Immature natural killer cell (primary cell): ENCODE measurements around the gene FRAT1. TPM values are rescaled to one million over a fixed set of nuclear protein-coding genes. Genes with fewer than 3 reads are reported as not detected.

Experiments
- DNase-seq, 3 donors: peaks; one replicate each; pipeline ENCODE4 v3.0.0; 2022; ENCODE audit warnings: mixed read lengths in 1 of 3
- H3K27ac Mint-ChIP-seq, 6 donors: one replicate each; pipeline ENCODE4 v1.8.0; 2020; ENCODE audit warnings: mixed read lengths in 6 of 6, mild to moderate bottlenecking in 5 of 6, inconsistent platforms in 4 of 6, moderate library complexity in 3 of 6
- H3K27me3 Mint-ChIP-seq, 3 donors: one replicate each; pipeline ENCODE4 v1.8.0; 2020 to 2021; ENCODE audit warnings: low read depth in 3 of 3, mild to moderate bottlenecking in 3 of 3, mixed read lengths in 3 of 3, moderate library complexity in 3 of 3, inconsistent platforms in 1 of 3
- H3K36me3 Mint-ChIP-seq, 3 donors: one replicate each; pipeline ENCODE4 v1.8.0; 2020; ENCODE audit warnings: mixed read lengths in 3 of 3, inconsistent platforms in 2 of 3, mild to moderate bottlenecking in 2 of 3
- H3K4me1 Mint-ChIP-seq, 2 donors: one replicate each; pipeline ENCODE4 v1.8.0; 2020; ENCODE audit warnings: inconsistent platforms in 2 of 2, mild to moderate bottlenecking in 2 of 2, mixed read lengths in 2 of 2, moderate library complexity in 1 of 2
- H3K4me3 Mint-ChIP-seq, 5 donors: one replicate each; pipeline ENCODE4 v1.8.0; 2020; ENCODE audit warnings: mild to moderate bottlenecking in 5 of 5, mixed read lengths in 5 of 5, inconsistent platforms in 3 of 5, moderate library complexity in 3 of 5
- H3K9me3 Mint-ChIP-seq, 6 donors: one replicate each; pipeline ENCODE4 v1.8.0; 2020; ENCODE audit warnings: mild to moderate bottlenecking in 6 of 6, mixed read lengths in 6 of 6, inconsistent platforms in 4 of 6, moderate library complexity in 3 of 6
- polyA plus RNA-seq, 3 donors: library from polyadenylated mRNA; unstranded; fragments of 300-500 nt; fragmentation: Illumina TruSeq; gene quantifications; one replicate each; pipeline ENCODE4 v1.2.3, GENCODE V29; 2021

Gene FRAT1
- polyA plus RNA-seq, 3 donors from 2014 or later = 8.0 to 15.2 (median 8.1) TPM

DNA sequence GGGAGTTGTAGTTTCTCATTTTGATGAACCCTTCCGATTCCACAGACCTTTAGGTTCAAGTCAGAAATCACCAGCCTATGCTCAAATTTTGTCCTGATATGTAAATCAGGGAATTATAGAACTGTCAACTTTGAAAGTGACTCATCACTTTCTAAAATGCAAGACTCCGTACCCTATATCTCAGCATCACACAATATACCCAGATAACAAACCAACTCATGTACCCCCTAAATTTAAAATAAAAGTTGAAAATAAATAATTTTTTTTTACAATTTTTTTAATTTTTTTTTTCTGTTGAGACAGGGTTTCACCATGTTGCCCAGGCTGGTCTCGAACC lies 26.2 kb upstream of the FRAT1 start:
- H3K9me3 Mint-ChIP-seq = no peaks in the 10 kb centered on the region
- H3K36me3 Mint-ChIP-seq = no peaks in the 10 kb centered on the region
- no peak for DNase-seq
- H3K27ac Mint-ChIP-seq = peak overlapping the region; percentile 84 to 96 (median 92)
- peak overlapping the region; percentile 89 to 95 (median 93) for H3K4me3 Mint-ChIP-seq
- peaks cover 15 to 23% of the 10 kb centered on the region in 2 donors for H3K4me1 Mint-ChIP-seq
- H3K27me3 Mint-ChIP-seq = peaks cover 5 to 6% (median 6%) of the 10 kb centered on the region in 3 donors

DNA sequence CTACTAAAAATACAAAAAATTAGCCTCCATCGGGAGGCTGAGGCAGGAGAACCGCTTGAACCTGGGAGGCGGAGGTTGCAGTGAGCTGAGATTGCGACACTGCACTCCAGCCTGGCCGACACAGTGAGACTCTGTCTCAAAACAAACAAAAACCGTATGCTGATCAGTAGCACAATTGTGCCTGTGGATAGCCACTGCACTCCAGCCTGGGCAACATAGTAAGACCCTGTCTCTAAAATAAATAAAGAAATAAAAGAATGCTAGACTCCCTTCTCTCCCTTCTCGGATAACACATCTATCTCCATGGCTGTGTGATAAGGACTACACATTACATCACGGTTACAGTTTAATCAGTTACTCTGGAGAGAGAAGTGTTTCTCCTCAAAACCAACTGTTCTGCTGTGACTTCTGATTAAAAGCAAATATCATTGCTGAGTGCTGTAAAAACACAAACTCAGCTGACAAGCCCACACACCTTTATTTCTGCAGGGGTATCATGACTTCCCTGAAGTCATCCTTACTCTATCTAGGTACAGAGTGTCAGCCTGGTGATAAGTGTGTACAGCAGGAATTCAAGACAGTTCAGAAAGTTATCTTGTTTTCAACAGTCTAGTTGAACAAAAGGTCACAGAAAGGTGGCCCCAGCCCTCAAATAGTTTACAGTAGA lies 21.4 kb upstream of the FRAT1 start:
- H3K36me3 Mint-ChIP-seq = no peaks in the 10 kb centered on the region
- no peak for DNase-seq
- H3K9me3 Mint-ChIP-seq = no peaks in the 10 kb centered on the region
- H3K27ac Mint-ChIP-seq = no peak overlapping the region
- peaks cover 2 to 3% of the 10 kb centered on the region in 2 donors for H3K4me1 Mint-ChIP-seq
- peaks cover 2 to 3% (median 2%) of the 10 kb centered on the region in 3 donors for H3K27me3 Mint-ChIP-seq
- H3K4me3 Mint-ChIP-seq = no peak overlapping the region

DNA sequence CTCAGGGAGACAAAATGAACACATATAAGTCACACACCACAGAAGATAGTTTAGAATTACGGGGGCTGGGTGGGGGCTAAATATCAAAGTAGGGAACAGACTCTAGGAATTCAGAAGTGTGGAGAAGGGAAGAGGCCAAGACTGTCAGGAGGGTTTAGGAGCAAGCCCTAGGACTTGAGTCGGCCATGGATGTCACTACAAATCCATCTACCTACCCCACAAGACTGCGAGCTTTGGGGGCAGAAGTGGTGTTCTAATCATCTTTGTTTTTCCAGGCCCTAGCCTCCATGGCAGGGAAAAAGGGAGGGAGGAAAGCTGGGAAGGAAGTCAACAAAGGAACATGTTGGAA lies 20.9 kb upstream of the FRAT1 start:
- no peaks in the 10 kb centered on the region for H3K4me1 Mint-ChIP-seq
- H3K36me3 Mint-ChIP-seq = no peaks in the 10 kb centered on the region
- H3K9me3 Mint-ChIP-seq = no peaks in the 10 kb centered on the region
- H3K27ac Mint-ChIP-seq = no peak overlapping the region
- H3K27me3 Mint-ChIP-seq = peaks cover 0 to 3% (median 0%) of the 10 kb centered on the region in 3 donors
- no peak for DNase-seq
- H3K4me3 Mint-ChIP-seq = no peak overlapping the region

- Mint-ChIP-seq H3K4me3 (no peak overlapping the region), H3K4me1 (no peaks in the 10 kb centered on the region), H3K9me3 (no peaks in the 10 kb centered on the region), H3K27me3 (peaks cover 0 to 2% (median 0%) of the 10 kb centered on the region in 3 donors), H3K36me3 (no peaks in the 10 kb centered on the region), H3K27ac (no peak overlapping the region)
- no peak for DNase-seq
These were observed 18.1 kb upstream of the FRAT1 start for GRCh38 chr10:97300980-97301379.

DNA sequence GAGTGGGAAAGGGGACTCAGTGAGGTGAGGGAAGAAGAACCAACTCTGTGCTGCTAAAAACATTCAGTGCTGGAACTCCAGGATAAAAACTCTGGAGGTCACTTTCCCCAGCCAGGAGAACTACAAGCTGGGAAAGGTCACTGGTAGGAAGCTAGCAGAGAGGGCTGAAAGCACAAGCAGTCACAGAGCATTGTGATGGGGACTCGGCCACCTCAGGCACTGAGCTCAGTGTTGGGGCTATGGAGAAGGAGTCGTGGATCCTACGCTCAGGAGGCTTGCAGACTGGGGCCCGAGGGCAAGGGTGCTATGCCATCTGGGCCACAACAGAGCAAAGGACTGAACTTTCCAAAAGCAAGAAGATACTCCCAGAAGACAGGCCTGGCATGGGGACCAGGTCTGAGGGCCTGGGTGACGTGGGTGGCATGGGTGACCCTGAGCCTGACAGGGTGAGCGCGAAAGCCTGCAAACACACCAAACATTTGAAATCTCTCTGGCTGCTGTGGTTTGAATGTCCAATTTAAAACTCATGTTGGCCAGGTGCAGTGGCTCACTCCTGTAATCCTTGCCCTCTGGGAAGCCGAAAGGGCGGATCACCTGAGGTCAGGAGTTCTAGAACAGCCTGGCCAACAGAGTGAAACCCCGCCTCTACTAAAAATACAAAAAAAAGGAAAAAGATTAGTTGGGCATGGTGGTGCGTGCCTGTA lies 16.8 kb upstream of the FRAT1 start:
- no peak overlapping the region for H3K4me3 Mint-ChIP-seq
- H3K36me3 Mint-ChIP-seq = no peaks in the 10 kb centered on the region
- no peak overlapping the region for H3K27ac Mint-ChIP-seq
- DNase-seq = no peak
- no peaks in the 10 kb centered on the region for H3K9me3 Mint-ChIP-seq
- no peaks in the 10 kb centered on the region for H3K4me1 Mint-ChIP-seq
- peaks cover 0 to 2% (median 0%) of the 10 kb centered on the region in 3 donors for H3K27me3 Mint-ChIP-seq

GRCh38 chr10:97307441-97307840 lies 11.6 kb upstream of the FRAT1 start:
- H3K4me1 Mint-ChIP-seq = no peaks in the 10 kb centered on the region
- H3K9me3 Mint-ChIP-seq = no peaks in the 10 kb centered on the region
- peak overlapping the region in 1 of 6 donors; percentile 11 for H3K27ac Mint-ChIP-seq
- H3K36me3 Mint-ChIP-seq = no peaks in the 10 kb centered on the region
- no peak overlapping the region for H3K4me3 Mint-ChIP-seq
- no peak for DNase-seq
- H3K27me3 Mint-ChIP-seq = peaks cover 0 to 2% (median 0%) of the 10 kb centered on the region in 3 donors

GRCh38 chr10:97307866-97308780 lies 10.9 kb upstream of the FRAT1 start:
- H3K4me3 Mint-ChIP-seq = no peak overlapping the region
- peak overlapping the region in 1 of 6 donors; percentile 11 for H3K27ac Mint-ChIP-seq
- peaks cover 0 to under 1% (median 0%) of the 10 kb centered on the region in 3 donors for H3K27me3 Mint-ChIP-seq
- H3K36me3 Mint-ChIP-seq = no peaks in the 10 kb centered on the region
- no peaks in the 10 kb centered on the region for H3K4me1 Mint-ChIP-seq
- no peaks in the 10 kb centered on the region for H3K9me3 Mint-ChIP-seq
- DNase-seq = no peak

DNA sequence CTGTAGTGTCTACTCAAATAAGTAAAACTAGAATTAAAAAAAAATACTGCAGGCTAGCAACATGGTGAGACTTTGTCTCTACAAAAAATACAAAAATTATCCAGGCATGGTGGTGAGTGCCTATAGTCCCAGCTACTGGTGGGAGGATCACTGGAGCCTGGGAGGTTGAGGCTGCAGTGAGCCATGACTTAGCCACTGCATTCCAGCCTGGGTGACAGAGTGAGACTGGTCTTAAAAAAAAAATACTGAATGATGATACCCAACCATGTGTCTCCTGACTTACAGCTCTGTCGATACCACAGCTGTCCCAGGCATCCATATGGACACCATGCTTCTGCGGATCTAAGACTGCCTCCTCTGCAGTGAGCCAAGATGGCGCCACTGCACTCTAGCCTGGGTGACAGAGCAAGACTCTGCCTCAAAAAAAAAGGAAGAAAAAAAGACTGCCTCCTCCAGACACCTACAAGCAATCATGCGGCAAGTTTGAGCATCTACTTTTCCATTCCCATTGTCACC lies 7.9 kb upstream of the FRAT1 start:
- H3K36me3 Mint-ChIP-seq = no peaks in the 10 kb centered on the region
- H3K4me1 Mint-ChIP-seq = no peaks in the 10 kb centered on the region
- H3K27me3 Mint-ChIP-seq = no peaks in the 10 kb centered on the region
- H3K4me3 Mint-ChIP-seq = no peak overlapping the region
- no peak overlapping the region for H3K27ac Mint-ChIP-seq
- H3K9me3 Mint-ChIP-seq = no peaks in the 10 kb centered on the region
- DNase-seq = no peak

GRCh38 chr10:97312897-97313296 lies 6.2 kb upstream of the FRAT1 start:
- Mint-ChIP-seq H3K4me1 (peaks cover 0 to 3% of the 10 kb centered on the region in 2 donors), H3K36me3 (no peaks in the 10 kb centered on the region), H3K27ac (no peak overlapping the region), H3K4me3 (no peak overlapping the region), H3K9me3 (no peaks in the 10 kb centered on the region), H3K27me3 (peaks cover 2 to 4% (median 4%) of the 10 kb centered on the region in 3 donors)
- no peak for DNase-seq

DNA sequence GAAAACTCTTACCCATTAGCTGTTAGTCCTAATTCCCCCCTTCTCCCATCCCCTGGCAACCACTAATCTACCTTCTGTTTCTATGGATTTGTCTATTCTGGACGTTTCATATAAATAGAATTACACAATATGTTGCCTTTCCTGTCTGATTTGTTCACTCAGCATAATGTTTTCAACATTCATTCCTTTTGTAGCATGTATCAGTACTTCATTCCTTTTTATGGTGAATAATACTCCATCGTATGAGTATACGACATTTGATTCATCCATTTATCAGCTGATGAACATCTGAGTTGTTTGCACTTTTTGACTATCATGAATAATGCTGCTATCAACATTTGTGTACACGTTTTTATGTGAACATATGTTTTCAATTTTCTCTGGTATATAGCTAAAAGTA lies 4.4 kb upstream of the FRAT1 start:
- no peaks in the 10 kb centered on the region for H3K36me3 Mint-ChIP-seq
- no peak for DNase-seq
- H3K27ac Mint-ChIP-seq = peak overlapping the region in 1 of 6 donors; percentile 69
- H3K27me3 Mint-ChIP-seq = peaks cover 11 to 12% (median 12%) of the 10 kb centered on the region in 3 donors
- no peak overlapping the region for H3K4me3 Mint-ChIP-seq
- H3K9me3 Mint-ChIP-seq = no peaks in the 10 kb centered on the region
- peaks cover 7 to 11% of the 10 kb centered on the region in 2 donors for H3K4me1 Mint-ChIP-seq

DNA sequence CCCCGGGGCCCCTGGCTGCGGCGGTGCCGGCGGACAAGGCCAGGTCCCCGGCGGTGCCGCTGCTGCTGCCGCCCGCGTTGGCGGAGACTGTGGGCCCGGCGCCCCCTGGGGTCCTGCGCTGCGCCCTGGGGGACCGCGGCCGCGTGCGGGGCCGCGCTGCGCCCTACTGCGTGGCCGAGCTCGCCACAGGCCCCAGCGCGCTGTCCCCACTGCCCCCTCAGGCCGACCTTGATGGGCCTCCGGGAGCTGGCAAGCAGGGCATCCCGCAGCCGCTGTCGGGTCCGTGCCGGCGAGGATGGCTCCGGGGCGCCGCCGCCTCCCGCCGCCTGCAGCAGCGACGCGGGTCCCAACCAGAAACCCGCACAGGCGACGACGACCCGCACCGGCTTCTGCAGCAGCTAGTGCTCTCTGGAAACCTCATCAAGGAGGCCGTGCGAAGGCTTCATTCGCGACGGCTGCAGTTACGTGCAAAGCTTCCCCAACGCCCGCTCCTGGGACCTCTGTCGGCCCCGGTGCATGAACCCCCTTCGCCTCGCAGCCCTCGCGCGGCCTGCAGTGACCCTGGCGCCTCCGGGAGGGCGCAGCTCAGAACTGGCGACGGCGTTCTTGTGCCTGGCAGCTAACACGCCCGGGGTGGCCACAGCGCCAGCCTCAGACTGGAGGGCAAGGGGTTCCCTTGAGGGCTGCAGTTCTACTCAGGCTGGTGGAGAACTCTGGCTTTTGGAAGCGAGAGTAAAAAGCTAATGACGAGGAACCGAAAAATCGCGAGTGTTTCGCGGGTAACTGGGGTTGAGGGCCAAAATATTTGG lies 804 bp downstream of the FRAT1 start:
- Mint-ChIP-seq H3K4me1 (peaks cover 32 to 38% of the 10 kb centered on the region in 2 donors), H3K27me3 (peaks cover 14 to 27% (median 23%) of the 10 kb centered on the region in 3 donors), H3K36me3 (no peaks in the 10 kb centered on the region)

GRCh38 chr10:97320480-97321031 lies 1.5 kb downstream of the FRAT1 start:
- Mint-ChIP-seq H3K4me3 (peak overlapping the region; percentile 88 to 95 (median 91)), H3K27ac (peak overlapping the region; percentile 87 to 96 (median 95)), H3K4me1 (peaks cover 33 to 39% of the 10 kb centered on the region in 2 donors), H3K9me3 (no peaks in the 10 kb centered on the region), H3K27me3 (peaks cover 14 to 27% (median 23%) of the 10 kb centered on the region in 3 donors), H3K36me3 (no peaks in the 10 kb centered on the region)
- DNase-seq = peak in 2 of 3 donors; percentile 10 to 31

More for the DNA sequence above, 804 bp downstream of the FRAT1 start:
- peak overlapping the region; percentile 87 to 96 (median 95) for H3K27ac Mint-ChIP-seq
- peak overlapping the region; percentile 88 to 95 (median 91) for H3K4me3 Mint-ChIP-seq
- H3K9me3 Mint-ChIP-seq = no peaks in the 10 kb centered on the region
- DNase-seq = peak; percentile 63 to 72 (median 70)
